BJ (cell line): ENCODE measurements around the gene UCHL3. TPM values are rescaled to one million over a fixed set of nuclear protein-coding genes. Genes with fewer than 3 reads are reported as not detected.

Source experiments
- CTCF ChIA-PET: fragments of 350-600 bp; formaldehyde crosslinking; extraction: SDS; loops from one replicate; lab custom pipeline; 2021; ENCODE audit warnings: antibody characterized with exemption, inconsistent platforms; lab: Yijun Ruan, JAX
- POLR2A ChIA-PET: fragments of 300-600 bp; sonication (Branson Sonifier 250); formaldehyde crosslinking; extraction: SDS; loops from one replicate; lab custom pipeline; 2021; ENCODE audit warnings: antibody characterized with exemption; lab: Charles Lee
- DNase-seq: peaks from one replicate; pipeline ENCODE4 v3.0.0-alpha.2; 2011; ENCODE audit warnings: low read depth
- H3K27me3 ChIP-seq: 2 replicates; pipeline ENCODE4 v1.6.0; 2011; ENCODE audit warnings: low read length; ENCODE audit not compliant: control insufficient read depth, insufficient read depth
- H3K36me3 ChIP-seq: 2 replicates; pipeline ENCODE4 v1.5.1; 2011; ENCODE audit warnings: low read length; ENCODE audit not compliant: control insufficient read depth, insufficient read depth
- H3K4me3 ChIP-seq: 2 replicates; pipeline ENCODE4 v1.5.1; 2011; ENCODE audit warnings: low read depth, mild to moderate bottlenecking, control low read depth, low read length
- CTCF ChIP-seq: IDR thresholded peaks from 2 replicates; pipeline ENCODE4 v1.5.1; 2011; ENCODE audit warnings: low read depth, mild to moderate bottlenecking, control low read depth, inconsistent platforms, low read length, moderate library complexity; ENCODE audit not compliant: insufficient read depth
- polyA minus RNA-seq: library from RNA; depleted of rRNA, polyadenylated mRNA; stranded (reverse); fragments of >200 nt; gene quantifications from 2 replicates; pipeline ENCODE4 v1.2.3, GENCODE V29; 2011; rRNA and poly(A)+ RNA removed
- polyA plus RNA-seq: library from polyadenylated mRNA; depleted of rRNA; stranded (reverse); fragments of >200 nt; gene quantifications from 2 replicates; pipeline ENCODE4 v1.2.3, GENCODE V29; 2011; rRNA removed

Gene UCHL3
- polyA plus RNA-seq (24.4 and 39.7 TPM in 2 replicates), polyA minus RNA-seq (3.7 and 4.7 TPM in 2 replicates)

GRCh38 chr13:75549262-75550158, at the start of gene UCHL3:
UCHL3 (plus strand) TSS chr13:75549791; CDS start chr13:75549821, 30 bp downstream.
- TF ChIP-seq CTCF, result peak; percentile 98
- Histone ChIP-seq H3K36me3 (peaks cover 2% of the 10 kb centered on the region; the same call in 1 of the 2 replicates), H3K4me3 (peak within 1 kb of the TSS; percentile 96), H3K27me3 (no peaks in the 10 kb centered on the region)
- ChIA-PET CTCF (interaction anchor here (0.7 to 1.8 kb wide), 7 partner anchors 9 to 192 kb away, joined by 3 to 10 read pairs (median 3); partner anchors contain the start of gene TBC1D4), POLR2A (no interaction called here)
- DNase-seq, result peak; percentile 46

GRCh38 chr13:75505327-75505726, 44.3 kb upstream of the UCHL3 start:
- CTCF ChIA-PET, result no interaction called here
- Histone ChIP-seq H3K36me3 (no peaks in the 10 kb centered on the region), H3K27me3 (no peaks in the 10 kb centered on the region), H3K4me3 (no peak overlapping the region)
- TF ChIP-seq CTCF, result no peak
- POLR2A ChIA-PET, result no interaction called here
- DNase-seq, result no peak

GRCh38 chr13:75506018-75506417, 43.6 kb upstream of the UCHL3 start:
- TF ChIP-seq CTCF, result no peak
- H3K27me3 ChIP-seq, result no peaks in the 10 kb centered on the region
- DNase-seq, result no peak
- no peaks in the 10 kb centered on the region for H3K36me3 ChIP-seq
- ChIA-PET POLR2A (no interaction called here), CTCF (no interaction called here)
- H3K4me3 ChIP-seq, result no peak overlapping the region

GRCh38 chr13:75507027-75508001, 42.3 kb upstream of the UCHL3 start:
- ChIA-PET CTCF (interaction anchor here (1.2 kb wide), 1 partner anchor 140 kb away, joined by 3 read pairs; no protein-coding TSS in a partner anchor), POLR2A (no interaction called here)
- Histone ChIP-seq H3K36me3 (no peaks in the 10 kb centered on the region), H3K27me3 (no peaks in the 10 kb centered on the region), H3K4me3 (no peak overlapping the region)
- no peak for TF ChIP-seq CTCF
- DNase-seq, result no peak
